Heart left ventricle (tissue), 13 donors: ENCODE measurements around the gene ATG16L2.

Source experiments
- POLR2A ChIP-seq, 2 donors: fragments of 450-650 bp; IDR thresholded peaks; one replicate each; pipeline ENCODE4 v1.6.1; 2017; ENCODE audit warnings: antibody characterized with exemption in 2 of 2, mild to moderate bottlenecking in 2 of 2, moderate library complexity in 2 of 2
- TF ChIP-seq, protein P1 (sequence below), 12 donors: fragments of 200-600 bp; sonication (generic) in 4 of 12; IDR thresholded peaks; one replicate each; pipeline versions ENCODE4 v1.5.0 to v1.8.0; 2018 to 2022; ENCODE audit warnings: antibody characterized with exemption in 12 of 12, mild to moderate bottlenecking in 5 of 12
- donor health status: ischemic (EF 13 %, LVEDD 7.1; RV severe dilation, severe dysfunction).
- donor health status: DM: no; HTN: yes; CAD: no.
- donor health status: DM: no; HTN: no; CAD: no.
- donor health status: ischemic (EF 25% LVEDD 6.9; RV normal size, moderate dysfunction).
- donor health status: ischemic (EF 25% LVEDD 5.7; RV mildly dilated, moderate dysfunction).
- donor health status: ischemic (EF 35%, LVEDD 5.7; RV mildly dilated, moderate dysfunction).
- donor health status: nonischemic (EF 11% LVEDD 7.7; RV severe dilation, severe dysfunction).
- donor health status: DM: yes; HTN: yes; CAD: no.
- donor health status: PGD.
- donor health status: ischemic (EF 29% LVEDD 5.4; RV normal size, mild dysfunction).
- donor health status: nonischemic (EF 23%, LVEDD 6.1; RV moderate dilation, normal function).

GRCh38 chr11:72832301-72833082, 18.3 kb downstream of the ATG16L2 start:
- TF ChIP-seq, protein P1, sequence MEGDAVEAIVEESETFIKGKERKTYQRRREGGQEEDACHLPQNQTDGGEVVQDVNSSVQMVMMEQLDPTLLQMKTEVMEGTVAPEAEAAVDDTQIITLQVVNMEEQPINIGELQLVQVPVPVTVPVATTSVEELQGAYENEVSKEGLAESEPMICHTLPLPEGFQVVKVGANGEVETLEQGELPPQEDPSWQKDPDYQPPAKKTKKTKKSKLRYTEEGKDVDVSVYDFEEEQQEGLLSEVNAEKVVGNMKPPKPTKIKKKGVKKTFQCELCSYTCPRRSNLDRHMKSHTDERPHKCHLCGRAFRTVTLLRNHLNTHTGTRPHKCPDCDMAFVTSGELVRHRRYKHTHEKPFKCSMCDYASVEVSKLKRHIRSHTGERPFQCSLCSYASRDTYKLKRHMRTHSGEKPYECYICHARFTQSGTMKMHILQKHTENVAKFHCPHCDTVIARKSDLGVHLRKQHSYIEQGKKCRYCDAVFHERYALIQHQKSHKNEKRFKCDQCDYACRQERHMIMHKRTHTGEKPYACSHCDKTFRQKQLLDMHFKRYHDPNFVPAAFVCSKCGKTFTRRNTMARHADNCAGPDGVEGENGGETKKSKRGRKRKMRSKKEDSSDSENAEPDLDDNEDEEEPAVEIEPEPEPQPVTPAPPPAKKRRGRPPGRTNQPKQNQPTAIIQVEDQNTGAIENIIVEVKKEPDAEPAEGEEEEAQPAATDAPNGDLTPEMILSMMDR (IDR thresholded peaks at IDR 0.05): no peak
- no peak for TF ChIP-seq POLR2A (IDR thresholded peaks at IDR 0.05)
